Ammon's horn (tissue), 1 donor: ENCODE results near the gene AGBL4.

ENCODE experiments used
- DNase-seq: peaks from one replicate; pipeline ENCODE4 v3.0.0-alpha.2; 2016; ENCODE audit warnings: low spot score

AGBL4 gene

GRCh38 chr1:48581270-48581669 lies 1442.5 kb downstream of the AGBL4 start:
- DNase-seq: no peak

GRCh38 chr1:48576565-48576964 lies 1447.2 kb downstream of the AGBL4 start:
- no peak for DNase-seq

GRCh38 chr1:48572646-48573258 lies 1451.0 kb downstream of the AGBL4 start:
- peak; percentile 90 for DNase-seq

- no peak for DNase-seq
These were observed 1451.6 kb downstream of the AGBL4 start for GRCh38 chr1:48572134-48572533.

- DNase-seq: no peak
These were observed 1452.3 kb downstream of the AGBL4 start for GRCh38 chr1:48571303-48571987.

- no peak for DNase-seq
These were observed 1453.2 kb downstream of the AGBL4 start for GRCh38 chr1:48570568-48570967.

- no peak for DNase-seq
These were observed 1455.3 kb downstream of the AGBL4 start for GRCh38 chr1:48568501-48568900.

GRCh38 chr1:48566492-48566891 lies 1457.3 kb downstream of the AGBL4 start:
- DNase-seq: no peak

- peak; percentile 7 for DNase-seq
These were observed 1460.7 kb downstream of the AGBL4 start for GRCh38 chr1:48563021-48563420.

- DNase-seq: no peak
These were observed 1462.3 kb downstream of the AGBL4 start for GRCh38 chr1:48561444-48561843.

- no peak for DNase-seq
These were observed 1463.2 kb downstream of the AGBL4 start for GRCh38 chr1:48560577-48560976.

GRCh38 chr1:48560116-48560515 lies 1463.6 kb downstream of the AGBL4 start:
- no peak for DNase-seq

- no peak for DNase-seq
These were observed 1465.4 kb downstream of the AGBL4 start for GRCh38 chr1:48558366-48558765.

GRCh38 chr1:48556186-48556850 lies 1467.4 kb downstream of the AGBL4 start:
- DNase-seq: no peak

- no peak for DNase-seq
These were observed 1468.5 kb downstream of the AGBL4 start for GRCh38 chr1:48555271-48555670.

- DNase-seq: no peak
These were observed 1470.7 kb downstream of the AGBL4 start for GRCh38 chr1:48552903-48553606.

- peak; percentile 44 for DNase-seq
These were observed 1471.3 kb downstream of the AGBL4 start for GRCh38 chr1:48552420-48552819.

GRCh38 chr1:48548985-48549384 lies 1474.8 kb downstream of the AGBL4 start:
- no peak for DNase-seq

- no peak for DNase-seq
These were observed 1476.1 kb downstream of the AGBL4 start for GRCh38 chr1:48547561-48548220.

- DNase-seq: no peak
These were observed 1479.9 kb downstream of the AGBL4 start for GRCh38 chr1:48543854-48544253.

- DNase-seq: no peak
These were observed 1483.2 kb downstream of the AGBL4 start for GRCh38 chr1:48540587-48540986.

GRCh38 chr1:48536477-48536876 lies 1487.3 kb downstream of the AGBL4 start:
- no peak for DNase-seq
